Progenitor cell of endocrine pancreas (in vitro differentiated cells): ENCODE results near the gene ARHGAP26. TPM values are rescaled to one million over a fixed set of nuclear protein-coding genes. Genes with fewer than 3 reads are reported as not detected.
"Not testable (repeated sequence)": the region's sequence is repeated elsewhere in the genome, so short reads cannot be mapped to it uniquely, and the experiment has no call there.

Source experiments
- DNase-seq: peaks from one replicate; pipeline ENCODE4 v3.0.0; 2021; ENCODE audit warnings: low spot score; ENCODE audit not compliant: unreplicated experiment
- H3K27ac Mint-ChIP-seq: 2 replicates; pipeline ENCODE4 v1.8.0; 2021; ENCODE audit warnings: mild to moderate bottlenecking, moderate library complexity, mixed read lengths
- H3K27me3 Mint-ChIP-seq: 2 replicates; pipeline ENCODE4 v1.8.0; 2021; ENCODE audit warnings: mixed read lengths
- H3K36me3 Mint-ChIP-seq: 2 replicates; pipeline ENCODE4 v1.8.0; 2022; ENCODE audit warnings: mixed read lengths; ENCODE audit not compliant: insufficient read depth
- H3K4me1 Mint-ChIP-seq: 2 replicates; pipeline ENCODE4 v1.8.0; 2021; ENCODE audit warnings: low read depth, mixed read lengths
- H3K4me3 Mint-ChIP-seq: 2 replicates; pipeline ENCODE4 v1.8.0; 2021; ENCODE audit warnings: low read depth, mild to moderate bottlenecking, moderate library complexity, mixed read lengths
- H3K9me3 Mint-ChIP-seq: 2 replicates; pipeline ENCODE4 v1.8.0; 2021; ENCODE audit warnings: low read depth, mixed read lengths
- CTCF ChIP-seq: fragments of 200-600 bp; sonication (generic); IDR thresholded peaks from one replicate; pipeline ENCODE4 v1.5.0; 2021; ENCODE audit warnings: antibody characterized with exemption, mild to moderate bottlenecking; ENCODE audit not compliant: unreplicated experiment
- total RNA-seq: library from RNA; stranded (reverse); gene quantifications from 2 replicates; pipeline ENCODE4 v1.2.1, GENCODE V29; 2021

The ARHGAP26 gene
- total RNA-seq, 1 donor from 2014 or later: 21.3 TPM

GRCh38 chr5:142947427-142947709 lies 177.2 kb downstream of the ARHGAP26 start:
- Mint-ChIP-seq H3K4me3 (no peak overlapping the region), H3K27ac (no peak overlapping the region), H3K36me3 (peaks cover 3% of the 10 kb centered on the region), H3K27me3 (no peaks in the 10 kb centered on the region), H3K9me3 (no peaks in the 10 kb centered on the region), H3K4me1 (peaks cover 4% of the 10 kb centered on the region)
- no peak for TF ChIP-seq CTCF
- no peak for DNase-seq

GRCh38 chr5:142952229-142952628 lies 182.1 kb downstream of the ARHGAP26 start:
- H3K9me3 Mint-ChIP-seq: no peaks in the 10 kb centered on the region
- no peak for TF ChIP-seq CTCF

GRCh38 chr5:142952871-142953270 lies 182.7 kb downstream of the ARHGAP26 start:
- H3K4me1 Mint-ChIP-seq, H3K4me3 Mint-ChIP-seq, DNase-seq, H3K27ac Mint-ChIP-seq, H3K27me3 Mint-ChIP-seq, H3K36me3 Mint-ChIP-seq, H3K9me3 Mint-ChIP-seq: not testable (repeated sequence)

More at GRCh38 chr5:142952229-142952628, 182.1 kb downstream of the ARHGAP26 start:
- Mint-ChIP-seq H3K36me3 (peaks cover 4% of the 10 kb centered on the region), H3K27ac (no peak overlapping the region), H3K4me3 (no peak overlapping the region), H3K27me3 (no peaks in the 10 kb centered on the region), H3K4me1 (peaks cover 2% of the 10 kb centered on the region)
- no peak for DNase-seq

- no peak overlapping the region for H3K4me3 Mint-ChIP-seq
- no peak for TF ChIP-seq CTCF
- no peak overlapping the region for H3K27ac Mint-ChIP-seq
- H3K27me3 Mint-ChIP-seq: no peaks in the 10 kb centered on the region
- peaks cover 2% of the 10 kb centered on the region for H3K4me1 Mint-ChIP-seq
- peaks cover 4% of the 10 kb centered on the region for H3K36me3 Mint-ChIP-seq
- DNase-seq: no peak
- H3K9me3 Mint-ChIP-seq: no peaks in the 10 kb centered on the region
Observed at GRCh38 chr5:142954455-142954854, 184.3 kb downstream of the ARHGAP26 start.

- TF ChIP-seq CTCF: no peak
- no peaks in the 10 kb centered on the region for H3K9me3 Mint-ChIP-seq
- peaks cover 4% of the 10 kb centered on the region for H3K36me3 Mint-ChIP-seq
- peaks cover 2% of the 10 kb centered on the region for H3K4me1 Mint-ChIP-seq
- H3K27me3 Mint-ChIP-seq: no peaks in the 10 kb centered on the region
- no peak overlapping the region for H3K27ac Mint-ChIP-seq
- DNase-seq: no peak
- H3K4me3 Mint-ChIP-seq: no peak overlapping the region
Observed at GRCh38 chr5:142955628-142956027, 185.5 kb downstream of the ARHGAP26 start.

- Mint-ChIP-seq H3K36me3 (peaks cover 1% of the 10 kb centered on the region), H3K27ac (no peak overlapping the region), H3K27me3 (no peaks in the 10 kb centered on the region), H3K9me3 (no peaks in the 10 kb centered on the region), H3K4me1 (peaks cover 13% of the 10 kb centered on the region), H3K4me3 (no peak overlapping the region)
- TF ChIP-seq CTCF: no peak
- DNase-seq: no peak
Observed at GRCh38 chr5:142957528-142957927, 187.4 kb downstream of the ARHGAP26 start.
